ENCODE measurements around the gene EIF4G1. TPM values are rescaled to one million over a fixed set of nuclear protein-coding genes. Genes with fewer than 3 reads are reported as not detected.

Gene EIF4G1
- total RNA-seq, 1 donor from 2014 or later = 137 TPM

- peaks cover 11% of the 10 kb centered on the region for H3F3A ChIP-seq (ENCODE audit: low read depth)
- H3K79me2 ChIP-seq (ENCODE audit: low read depth) = no peaks in the 10 kb centered on the region
- no peaks in the 10 kb centered on the region for H3K27me3 ChIP-seq
- peaks cover 59% of the 10 kb centered on the region for H3K36me3 Mint-ChIP-seq
- no peak overlapping the region for H3K4me2 ChIP-seq
- H3K4me1 ChIP-seq = no peaks in the 10 kb centered on the region
- H3K4me3 Mint-ChIP-seq = no peak overlapping the region
- no peak overlapping the region for H2AFZ ChIP-seq (replicated peaks)
- no peaks in the 10 kb centered on the region for H3K9me3 Mint-ChIP-seq
- no peak overlapping the region for H3K9ac ChIP-seq
- H3K9me3 ChIP-seq (ENCODE audit: low read depth) = no peaks in the 10 kb centered on the region
- H3K27me3 Mint-ChIP-seq (ENCODE audit: insufficient read depth, low read depth) = peaks cover 2% of the 10 kb centered on the region
- DNase-seq (ENCODE audit: low spot score) = no peak
- TF ChIP-seq CTCF (IDR thresholded peaks at IDR 0.05) (no peak), EZH2phosphoT487 (IDR thresholded peaks at IDR 0.05) (no peak), EZH2 (IDR thresholded peaks at IDR 0.05) (no peak)
- no peak overlapping the region for H3K27ac Mint-ChIP-seq
- no peak overlapping the region for H3K27ac ChIP-seq
- no peak overlapping the region for H3K4me3 ChIP-seq
- H3K36me3 ChIP-seq = no peaks in the 10 kb centered on the region
- H3K4me1 Mint-ChIP-seq = no peaks in the 10 kb centered on the region
- peaks cover 24% of the 10 kb centered on the region for H4K20me1 ChIP-seq (ENCODE audit: low read depth)
Measured at GRCh38 chr3:184328516-184328915, 14.1 kb downstream of the EIF4G1 start.

- Histone ChIP-seq H3K9ac (no peak overlapping the region), H2AFZ (replicated peaks) (no peak overlapping the region), H3K27me3 (no peaks in the 10 kb centered on the region), H3K27ac (no peak overlapping the region), H3K4me2 (no peak overlapping the region), H3K36me3 (no peaks in the 10 kb centered on the region), H4K20me1 (ENCODE audit: low read depth) (peaks cover 53% of the 10 kb centered on the region), H3K9me3 (ENCODE audit: low read depth) (no peaks in the 10 kb centered on the region), H3F3A (ENCODE audit: low read depth) (peaks cover 49% of the 10 kb centered on the region), H3K79me2 (ENCODE audit: low read depth) (peaks cover 14% of the 10 kb centered on the region), H3K4me1 (peaks cover 9% of the 10 kb centered on the region), H3K4me3 (no peak overlapping the region)
- Mint-ChIP-seq H3K36me3 (peaks cover 37% of the 10 kb centered on the region), H3K4me1 (peaks cover 15% of the 10 kb centered on the region), H3K4me3 (no peak overlapping the region), H3K9me3 (no peaks in the 10 kb centered on the region), H3K27ac (no peak overlapping the region), H3K27me3 (ENCODE audit: insufficient read depth, low read depth) (peaks cover 2% of the 10 kb centered on the region)
- no peak for DNase-seq (ENCODE audit: low spot score)
- TF ChIP-seq EZH2phosphoT487 (IDR thresholded peaks at IDR 0.05) = no peak
- no peak for TF ChIP-seq EZH2 (IDR thresholded peaks at IDR 0.05)
- no peak for TF ChIP-seq CTCF (IDR thresholded peaks at IDR 0.05)
Measured at GRCh38 chr3:184332370-184333090, 18.1 kb downstream of the EIF4G1 start.

- DNase-seq (ENCODE audit: low spot score) = no peak
- TF ChIP-seq CTCF (IDR thresholded peaks at IDR 0.05) = no peak
- no peak for TF ChIP-seq EZH2 (IDR thresholded peaks at IDR 0.05)
- TF ChIP-seq EZH2phosphoT487 (IDR thresholded peaks at IDR 0.05) = no peak
- Histone ChIP-seq H3K36me3 (no peaks in the 10 kb centered on the region), H3K4me3 (no peak overlapping the region), H3K4me1 (peaks cover 12% of the 10 kb centered on the region), H2AFZ (replicated peaks) (no peak overlapping the region), H3K27ac (no peak overlapping the region), H3K79me2 (ENCODE audit: low read depth) (peaks cover 20% of the 10 kb centered on the region), H4K20me1 (ENCODE audit: low read depth) (peaks cover 56% of the 10 kb centered on the region), H3K4me2 (no peak overlapping the region), H3K27me3 (no peaks in the 10 kb centered on the region), H3K9ac (no peak overlapping the region), H3F3A (ENCODE audit: low read depth) (peaks cover 56% of the 10 kb centered on the region), H3K9me3 (ENCODE audit: low read depth) (no peaks in the 10 kb centered on the region)
- H3K4me3 Mint-ChIP-seq = no peak overlapping the region
- H3K27me3 Mint-ChIP-seq (ENCODE audit: insufficient read depth, low read depth) = peaks cover 2% of the 10 kb centered on the region
- no peaks in the 10 kb centered on the region for H3K9me3 Mint-ChIP-seq
- H3K27ac Mint-ChIP-seq = no peak overlapping the region
- H3K36me3 Mint-ChIP-seq = peaks cover 33% of the 10 kb centered on the region
- H3K4me1 Mint-ChIP-seq = peaks cover 21% of the 10 kb centered on the region
Measured at GRCh38 chr3:184333190-184333589, 18.8 kb downstream of the EIF4G1 start.

Data from neural progenitor cell (in vitro differentiated cells).